KMS-11 (cell line): ENCODE results near the gene RYR2.

Source experiments
- H2AFZ ChIP-seq: fragments of 200-600 bp; sonication (generic); 2 replicates; pipeline ENCODE4 v1.6.1; 2016; ENCODE audit warnings: antibody characterized with exemption, mixed run types, low read depth
- H3K27ac ChIP-seq: fragments of 200-600 bp; sonication (generic); 2 replicates; pipeline ENCODE4 v1.6.1; 2016; ENCODE audit warnings: mild to moderate bottlenecking, mixed run types
- H3K27me3 ChIP-seq: fragments of 200-600 bp; sonication (generic); 2 replicates; pipeline ENCODE4 v1.6.1; 2017; ENCODE audit warnings: mild to moderate bottlenecking, low read depth, mixed run types, moderate library complexity; ENCODE audit not compliant: insufficient read depth
- H3K36me3 ChIP-seq: fragments of 200-600 bp; sonication (generic); 2 replicates; pipeline ENCODE4 v1.6.1; 2017; ENCODE audit warnings: mild to moderate bottlenecking, mixed run types; ENCODE audit not compliant: insufficient read depth
- H3K4me1 ChIP-seq: fragments of 200-600 bp; sonication (generic); 2 replicates; pipeline ENCODE4 v1.6.1; 2016; ENCODE audit warnings: mild to moderate bottlenecking, low read depth, mixed run types; ENCODE audit not compliant: poor library complexity, severe bottlenecking
- H3K4me2 ChIP-seq: fragments of 200-600 bp; sonication (generic); 2 replicates; pipeline ENCODE4 v1.7.0; 2016; ENCODE audit warnings: mild to moderate bottlenecking, mixed run types
- H3K4me3 ChIP-seq: fragments of 200-600 bp; sonication (generic); IDR thresholded peaks from 2 replicates; pipeline ENCODE4 v1.6.1; 2017; ENCODE audit warnings: low read depth, low read length, mixed read lengths; ENCODE audit not compliant: insufficient read depth
- H3K79me2 ChIP-seq: fragments of 200-600 bp; sonication (generic); 2 replicates; pipeline ENCODE4 v1.6.1; 2016; ENCODE audit warnings: low read depth, mixed run types; ENCODE audit not compliant: insufficient read depth
- H3K9ac ChIP-seq: fragments of 200-600 bp; sonication (generic); 2 replicates; pipeline ENCODE4 v1.6.1; 2016; ENCODE audit warnings: mild to moderate bottlenecking, mixed run types
- H4K20me1 ChIP-seq: fragments of 200-600 bp; sonication (generic); 2 replicates; pipeline ENCODE4 v1.6.1; 2016; ENCODE audit warnings: mild to moderate bottlenecking, mixed run types; ENCODE audit not compliant: insufficient read depth
- TF ChIP-seq, protein P1 (sequence below): fragments of 200-600 bp; sonication (generic); conservative IDR thresholded peaks from 2 replicates; pipeline ENCODE4 v1.6.1; 2017; ENCODE audit warnings: low read depth, mild to moderate bottlenecking, antibody characterized with exemption, low read length, moderate library complexity, mixed read lengths

RYR2 gene

DNA sequence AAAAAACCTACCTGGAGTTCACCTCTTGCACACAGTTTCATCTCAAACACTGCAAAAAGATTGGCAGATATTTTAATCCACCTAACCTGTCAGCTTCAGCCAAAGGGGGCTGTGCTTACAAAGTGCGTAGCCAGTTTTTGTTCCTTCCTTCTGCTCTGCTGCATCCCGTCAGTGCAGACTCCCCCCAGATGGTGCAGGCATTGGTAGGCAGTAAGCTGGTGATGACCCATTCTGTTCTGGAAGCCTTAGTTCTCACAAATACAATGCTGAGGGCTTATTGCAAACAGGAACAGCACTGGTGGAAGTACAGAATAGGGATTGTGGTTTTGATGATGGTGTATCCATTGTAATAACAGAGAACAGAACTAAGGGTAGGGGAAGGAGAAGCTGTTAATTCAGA is 239.5 kb downstream of the RYR2 start:
- Histone ChIP-seq H3K27ac (no peak overlapping the region), H3K36me3 (no peaks in the 10 kb centered on the region), H3K4me1 (no peaks in the 10 kb centered on the region), H3K27me3 (no peaks in the 10 kb centered on the region), H3K9ac (no peak overlapping the region), H2AFZ (no peak overlapping the region), H3K79me2 (no peaks in the 10 kb centered on the region), H4K20me1 (no peaks in the 10 kb centered on the region), H3K4me3 (no peak overlapping the region), H3K4me2 (no peak overlapping the region)
- TF ChIP-seq, protein P1, sequence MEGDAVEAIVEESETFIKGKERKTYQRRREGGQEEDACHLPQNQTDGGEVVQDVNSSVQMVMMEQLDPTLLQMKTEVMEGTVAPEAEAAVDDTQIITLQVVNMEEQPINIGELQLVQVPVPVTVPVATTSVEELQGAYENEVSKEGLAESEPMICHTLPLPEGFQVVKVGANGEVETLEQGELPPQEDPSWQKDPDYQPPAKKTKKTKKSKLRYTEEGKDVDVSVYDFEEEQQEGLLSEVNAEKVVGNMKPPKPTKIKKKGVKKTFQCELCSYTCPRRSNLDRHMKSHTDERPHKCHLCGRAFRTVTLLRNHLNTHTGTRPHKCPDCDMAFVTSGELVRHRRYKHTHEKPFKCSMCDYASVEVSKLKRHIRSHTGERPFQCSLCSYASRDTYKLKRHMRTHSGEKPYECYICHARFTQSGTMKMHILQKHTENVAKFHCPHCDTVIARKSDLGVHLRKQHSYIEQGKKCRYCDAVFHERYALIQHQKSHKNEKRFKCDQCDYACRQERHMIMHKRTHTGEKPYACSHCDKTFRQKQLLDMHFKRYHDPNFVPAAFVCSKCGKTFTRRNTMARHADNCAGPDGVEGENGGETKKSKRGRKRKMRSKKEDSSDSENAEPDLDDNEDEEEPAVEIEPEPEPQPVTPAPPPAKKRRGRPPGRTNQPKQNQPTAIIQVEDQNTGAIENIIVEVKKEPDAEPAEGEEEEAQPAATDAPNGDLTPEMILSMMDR = no peak

GRCh38 chr1:237282208-237282783 is 240.3 kb downstream of the RYR2 start:
- Histone ChIP-seq H2AFZ (no peak overlapping the region), H3K27me3 (no peaks in the 10 kb centered on the region), H3K9ac (no peak overlapping the region), H3K79me2 (no peaks in the 10 kb centered on the region), H3K4me2 (no peak overlapping the region), H3K4me1 (no peaks in the 10 kb centered on the region), H3K36me3 (no peaks in the 10 kb centered on the region), H3K27ac (no peak overlapping the region), H3K4me3 (no peak overlapping the region), H4K20me1 (no peaks in the 10 kb centered on the region)
- TF ChIP-seq, protein P1 = no peak

GRCh38 chr1:237287876-237288521 is 246.0 kb downstream of the RYR2 start:
- H3K27me3 ChIP-seq = no peaks in the 10 kb centered on the region
- TF ChIP-seq, protein P1 = no peak
- H3K9ac ChIP-seq = no peak overlapping the region
- H3K4me2 ChIP-seq = no peak overlapping the region
- no peaks in the 10 kb centered on the region for H4K20me1 ChIP-seq
- H2AFZ ChIP-seq = no peak overlapping the region
- H3K4me1 ChIP-seq = no peaks in the 10 kb centered on the region
- H3K4me3 ChIP-seq = no peak overlapping the region
- no peaks in the 10 kb centered on the region for H3K36me3 ChIP-seq
- no peak overlapping the region for H3K27ac ChIP-seq
- no peaks in the 10 kb centered on the region for H3K79me2 ChIP-seq

DNA sequence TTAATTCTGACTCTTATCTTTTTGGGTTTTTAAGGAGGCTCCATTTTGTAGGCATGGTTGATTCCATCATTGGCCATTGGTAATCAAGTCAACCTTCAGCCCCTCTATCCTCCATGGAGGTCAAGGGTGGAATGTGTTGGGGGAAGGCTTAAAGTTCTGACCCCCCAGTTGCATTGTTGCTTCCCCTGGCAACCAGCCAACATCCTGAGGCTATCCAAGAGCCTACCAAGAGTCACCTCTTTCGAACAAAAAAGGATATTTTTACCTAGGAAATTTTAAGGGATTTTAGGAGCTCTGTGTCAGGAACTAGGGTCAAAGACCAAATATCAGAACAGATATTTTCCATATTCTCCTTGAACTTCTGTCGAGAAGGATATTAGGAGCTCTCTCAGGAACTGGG is 251.8 kb downstream of the RYR2 start:
- H4K20me1 ChIP-seq = no peaks in the 10 kb centered on the region
- no peak overlapping the region for H3K27ac ChIP-seq
- no peak overlapping the region for H3K4me3 ChIP-seq
- no peaks in the 10 kb centered on the region for H3K79me2 ChIP-seq
- no peaks in the 10 kb centered on the region for H3K36me3 ChIP-seq
- TF ChIP-seq, protein P1 = no peak
- H3K27me3 ChIP-seq = no peaks in the 10 kb centered on the region
- H3K4me1 ChIP-seq = no peaks in the 10 kb centered on the region
- H3K9ac ChIP-seq = no peak overlapping the region
- H3K4me2 ChIP-seq = no peak overlapping the region
- H2AFZ ChIP-seq = no peak overlapping the region
